GM06990 (cell line): Measurements from ENCODE around the gene MATN3.

ENCODE experiments used
- DNase-seq: peaks from one replicate; pipeline ENCODE4 v3.0.0-alpha.2; 2011; ENCODE audit not compliant: insufficient read length; ENCODE audit errors: extremely low read depth
- H3K27me3 ChIP-seq: replicated peaks from 2 replicates; pipeline ENCODE4 v1.6.0; 2011; ENCODE audit warnings: low read length; ENCODE audit not compliant: control insufficient read depth, insufficient read depth
- H3K36me3 ChIP-seq: 2 replicates; pipeline ENCODE4 v1.5.1; 2011; ENCODE audit warnings: low read length; ENCODE audit not compliant: control insufficient read depth, insufficient read depth
- H3K4me3 ChIP-seq: replicated peaks from 2 replicates; pipeline ENCODE4 v1.5.1; 2011; ENCODE audit warnings: low read depth, mild to moderate bottlenecking, control low read depth, low read length
- CTCF ChIP-seq: IDR thresholded peaks from 2 replicates; pipeline ENCODE4 v1.5.1; 2011; ENCODE audit warnings: low read length, control low read depth, mild to moderate bottlenecking, inconsistent platforms; ENCODE audit not compliant: insufficient read depth, poor library complexity, severe bottlenecking

MATN3 gene

GRCh38 chr2:20005891-20006470 is 6.5 kb downstream of the MATN3 start:
- TF ChIP-seq CTCF: no peak
- no peaks in the 10 kb centered on the region for H3K36me3 ChIP-seq
- peaks cover 1% of the 10 kb centered on the region; the same call in 1 of the 2 replicates for H3K27me3 ChIP-seq
- no peak for DNase-seq
- no peak overlapping the region for H3K4me3 ChIP-seq

- Histone ChIP-seq H3K36me3 (no peaks in the 10 kb centered on the region), H3K27me3 (peaks cover 1% of the 10 kb centered on the region; the same call in 1 of the 2 replicates), H3K4me3 (no peak overlapping the region)
- no peak for TF ChIP-seq CTCF
- DNase-seq: no peak
Observed at GRCh38 chr2:20005067-20005627, 7.3 kb downstream of the MATN3 start.

- H3K36me3 ChIP-seq: no peaks in the 10 kb centered on the region
- H3K4me3 ChIP-seq: no peak overlapping the region
- H3K27me3 ChIP-seq: peaks cover 1% of the 10 kb centered on the region; the same call in 1 of the 2 replicates
- no peak for DNase-seq
- TF ChIP-seq CTCF: no peak
Observed at GRCh38 chr2:20001361-20001863, 11.1 kb downstream of the MATN3 start.

DNA sequence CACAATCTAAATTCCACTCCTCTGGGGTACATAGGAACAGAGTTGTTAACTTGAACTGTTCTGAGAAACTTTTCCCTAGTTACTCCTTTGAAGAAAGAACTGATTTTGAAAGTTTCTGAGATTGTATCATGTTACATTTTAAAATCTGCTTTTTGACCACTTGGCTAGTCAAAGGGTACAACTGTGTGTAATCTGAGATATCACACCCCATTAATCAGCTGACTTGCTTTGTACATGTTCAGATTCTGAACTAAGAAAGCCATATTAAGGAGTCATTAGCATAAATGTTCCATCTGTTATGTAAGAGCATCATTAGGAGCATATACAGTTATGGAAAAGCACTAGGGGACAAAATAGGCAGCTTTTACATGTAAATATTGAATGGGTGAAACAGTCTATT is 18.7 kb downstream of the MATN3 start:
- Histone ChIP-seq H3K36me3 (no peaks in the 10 kb centered on the region), H3K27me3 (no peaks in the 10 kb centered on the region), H3K4me3 (no peak overlapping the region)
- no peak for TF ChIP-seq CTCF
- DNase-seq: no peak

DNA sequence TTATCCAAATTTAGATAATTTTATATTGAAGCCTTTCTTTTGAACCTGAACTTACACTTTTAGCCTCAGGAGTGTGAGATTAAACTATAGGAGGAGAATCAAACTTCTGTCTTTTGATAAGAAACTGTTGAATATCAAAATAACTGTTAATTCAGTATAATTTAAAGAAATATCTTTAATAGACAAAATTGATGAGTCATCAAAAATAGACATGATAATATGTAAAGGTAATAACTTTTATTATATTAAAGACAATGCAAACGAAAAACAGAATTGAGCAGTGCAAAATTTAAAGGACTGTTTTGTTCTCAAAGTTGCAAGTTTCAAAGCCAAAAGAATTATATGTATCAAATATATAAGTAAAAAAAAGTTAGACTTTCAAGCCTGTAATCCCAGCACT is 20.6 kb downstream of the MATN3 start:
- no peaks in the 10 kb centered on the region for H3K27me3 ChIP-seq
- DNase-seq: no peak
- TF ChIP-seq CTCF: no peak
- H3K4me3 ChIP-seq: no peak overlapping the region
- no peaks in the 10 kb centered on the region for H3K36me3 ChIP-seq
